Heart right ventricle (tissue), 16 donors: ENCODE data around the gene ODF4. TPM values are rescaled to one million over a fixed set of nuclear protein-coding genes. Genes with fewer than 3 reads are reported as not detected.
A peak's percentile ranks its signal among the peaks of the same experiment; 100 is the strongest.
"Not testable (repeated sequence)": the region's sequence is repeated elsewhere in the genome, so short reads cannot be mapped to it uniquely, and the experiment has no call there.

Source experiments
- ATAC-seq, 8 donors: fragments of 200-7000 bp; cut with Tn5 transposase; one replicate each; pipeline ENCODE4 v1.9.1; 2020; ENCODE audit warnings: mild to moderate bottlenecking in 8 of 8, moderate library complexity in 8 of 8, moderate number of reproducible peaks in 1 of 8
- DNase-seq, 2 donors: peaks; one replicate each; pipeline ENCODE4 v3.0.0-alpha.2; 2020
- H3K27ac ChIP-seq, 10 donors: fragments of 200-600 bp; sonication (generic) in 2 of 10; one replicate each; pipeline versions ENCODE4 v1.5.0 to v1.8.0; 2020 to 2022; ENCODE audit warnings: mild to moderate bottlenecking in 3 of 10
- H3K27me3 ChIP-seq, 7 donors: fragments of 200-600 bp; one replicate each; pipeline ENCODE4 v1.8.0; 2021 to 2022; ENCODE audit warnings: mild to moderate bottlenecking in 2 of 7
- H3K36me3 ChIP-seq, 9 donors: fragments of 200-600 bp; sonication (generic) in 1 of 9; one replicate each; pipeline versions ENCODE4 v1.5.0 to v1.8.0; 2020 to 2022; ENCODE audit warnings: mild to moderate bottlenecking in 2 of 9
- H3K4me1 ChIP-seq, 9 donors: fragments of 200-600 bp; sonication (generic) in 1 of 9; one replicate each; pipeline versions ENCODE4 v1.5.0 to v1.8.0; 2020 to 2022; ENCODE audit warnings: mild to moderate bottlenecking in 4 of 9
- H3K4me3 ChIP-seq, 10 donors: fragments of 200-600 bp; sonication (generic) in 2 of 10; one replicate each; pipeline versions ENCODE4 v1.5.0 to v1.8.0; 2020 to 2022; ENCODE audit warnings: mild to moderate bottlenecking in 7 of 10, moderate library complexity in 2 of 10
- H3K9me3 ChIP-seq, 11 donors: fragments of 200-600 bp in 10 of 11; sonication (generic) in 2 of 11; one replicate each; pipeline versions ENCODE4 v1.5.0 to v1.8.0; 2013 to 2022; ENCODE audit warnings: mild to moderate bottlenecking in 2 of 11, control low read depth in 1 of 11, moderate library complexity in 1 of 11
- CTCF ChIP-seq, 9 donors: fragments of 200-600 bp; sonication (generic) in 2 of 9; IDR thresholded peaks; one replicate each; pipeline versions ENCODE4 v1.5.0 to v1.8.0; 2021 to 2022; ENCODE audit warnings: antibody characterized with exemption in 9 of 9, mild to moderate bottlenecking in 5 of 9, moderate library complexity in 1 of 9
- WGBS, 2 donors: extraction: QIAGEN DNeasy Blood & Tissue Kit; methylation state at CpG; one replicate each; pipeline ENCODE4 v1.1.7; 2013; ENCODE audit warnings: inconsistent platforms in 1 of 2; 5-methylcytosine and 5-hydroxymethylcytosine counted together
- intact Hi-C, 10 donors: fragments of 100-400 bp; cut with DNase I; formaldehyde crosslinking; loops; one replicate each; pipeline versions ENCODE4 v1.11.1 to v1.14.2; 2022
- polyA plus RNA-seq, 2 donors: library from polyadenylated mRNA; stranded (reverse); fragments of 200-250 nt; gene quantifications; one replicate each; pipeline ENCODE4 v1.2.3, GENCODE V29; 2013
- total RNA-seq, 10 donors: library from RNA; stranded (reverse); fragmentation: NEBNext Ultra II Directional in 3 of 10; extraction: Animal tissue kit (Norgen Biotek cat#: 25700) in 3 of 10; gene quantifications; one replicate each; pipeline versions ENCODE4 v1.2.1 to v1.2.4, GENCODE V29; 2021 to 2023
- donor health status: Arrhythmogenic right ventricular cardiomyopathy.
- donor health status: ischemic (EF 13 %, LVEDD 7.1; RV severe dilation, severe dysfunction).
- donor health status: healthy with polysubstance abuse.
- donor health status: DM: no; HTN: yes; CAD: no.
- donor health status: DM: no; HTN: no; CAD: no.
- donor health status: ischemic (EF 25% LVEDD 6.9; RV normal size, moderate dysfunction).
- donor health status: ischemic (EF 25% LVEDD 5.7; RV mildly dilated, moderate dysfunction).
- donor health status: healthy.
- donor health status: DM: yes; HTN: yes; CAD: no.
- donor health status: Ischemic cardiomyopathy.
- donor health status: ischemic (EF 35%, LVEDD 5.7; RV mildly dilated, moderate dysfunction).
- donor health status: nonischemic (EF 11% LVEDD 7.7; RV severe dilation, severe dysfunction).
- donor health status: DM: yes; HTN: yes; CAD: no.
- donor health status: PGD.
- donor health status: ischemic (EF 29% LVEDD 5.4; RV normal size, mild dysfunction).
- donor health status: nonischemic (EF 23%, LVEDD 6.1; RV moderate dilation, normal function).

The ODF4 gene
- total and polyA plus RNA-seq, 12 donors, result not detected

- peaks cover 0 to 10% (median 0%) of the 10 kb centered on the region in 9 donors for H3K4me1 ChIP-seq
- no peaks in the 10 kb centered on the region for H3K27me3 ChIP-seq
- ATAC-seq, result no peak
- TF ChIP-seq CTCF (IDR thresholded peaks at IDR 0.05), result no peak
- intact Hi-C loops, result no loop called here
- no peak overlapping the region for H3K27ac ChIP-seq
- DNase-seq, result no peak
- H3K36me3 ChIP-seq, result no peaks in the 10 kb centered on the region
- H3K9me3 ChIP-seq, result no peaks in the 10 kb centered on the region
- 83 to 88% methylated on average over 5 of the region's 5 CpGs for WGBS, 2 donors
- no peak overlapping the region for H3K4me3 ChIP-seq
Measured at GRCh38 chr17:8338753-8339140, 893 bp upstream of the ODF4 start.

- Histone ChIP-seq H3K4me3 (no peak overlapping the region), H3K36me3 (no peaks in the 10 kb centered on the region), H3K27ac (no peak overlapping the region), H3K4me1 (peaks cover 0 to 10% (median 0%) of the 10 kb centered on the region in 9 donors), H3K27me3 (peaks cover 0 to 8% (median 0%) of the 10 kb centered on the region in 7 donors), H3K9me3 (no peaks in the 10 kb centered on the region)
- ATAC-seq (no peak), DNase-seq (no peak)
- WGBS, 2 donors, result 60 to 74% methylated on average over 4 of the region's 4 CpGs
- no peak for TF ChIP-seq CTCF (IDR thresholded peaks at IDR 0.05)
- intact Hi-C loops, result no loop called here
Measured at GRCh38 chr17:8341456-8341855, 1.8 kb downstream of the ODF4 start.

- Histone ChIP-seq H3K4me1 (no peaks in the 10 kb centered on the region), H3K4me3 (no peak overlapping the region), H3K27me3 (peaks cover 0 to 27% (median 3%) of the 10 kb centered on the region in 7 donors), H3K36me3 (no peaks in the 10 kb centered on the region), H3K9me3 (no peaks in the 10 kb centered on the region), H3K27ac (no peak overlapping the region)
- TF ChIP-seq CTCF (IDR thresholded peaks at IDR 0.05), result no peak
- intact Hi-C loops, result no loop called here
- ATAC-seq (no peak), DNase-seq (no peak)
- 67 to 68% methylated on average over 6 of the region's 6 CpGs for WGBS, 2 donors
Measured at GRCh38 chr17:8345052-8345690, 5.5 kb downstream of the ODF4 start.

- no peak overlapping the region for H3K27ac ChIP-seq
- no peaks in the 10 kb centered on the region for H3K36me3 ChIP-seq
- no peaks in the 10 kb centered on the region for H3K9me3 ChIP-seq
- no peak overlapping the region for H3K4me3 ChIP-seq
- 58 to 61% methylated on average over 5 of the region's 5 CpGs for WGBS, 2 donors
- ATAC-seq (no peak), DNase-seq (no peak)
- H3K4me1 ChIP-seq, result no peaks in the 10 kb centered on the region
- no peak for TF ChIP-seq CTCF (IDR thresholded peaks at IDR 0.05)
- intact Hi-C loops, result no loop called here
- peaks cover 0 to 27% (median 3%) of the 10 kb centered on the region in 7 donors for H3K27me3 ChIP-seq
Measured at GRCh38 chr17:8345951-8346665, 6.5 kb downstream of the ODF4 start.

- H3K27ac ChIP-seq, H3K36me3 ChIP-seq, H3K9me3 ChIP-seq, intact Hi-C loops, DNase-seq, ATAC-seq, H3K4me1 ChIP-seq: not testable (repeated sequence)
- WGBS, 2 donors, result 45 to 58% methylated on average over 20 to 25 of the region's 25 CpGs
- H3K4me3 ChIP-seq, result peak overlapping the region in 4 of 10 donors; percentile 1 to 32 (median 18)
- peaks cover 0 to 27% (median 3%) of the 10 kb centered on the region in 7 donors for H3K27me3 ChIP-seq
Measured at GRCh38 chr17:8347001-8347400, 7.4 kb downstream of the ODF4 start.
